Heart left ventricle (tissue), 16 donors: ENCODE data around the gene C2orf42. TPM values are rescaled to one million over a fixed set of nuclear protein-coding genes. Genes with fewer than 3 reads are reported as not detected.

Source experiments
- ATAC-seq, 4 donors: fragments of 200-7000 bp; cut with Tn5 transposase; one replicate each; pipeline ENCODE4 v1.9.1; 2020 to 2022; ENCODE audit warnings: moderate library complexity in 4 of 4, mild to moderate bottlenecking in 3 of 4, moderate number of reproducible peaks in 1 of 4
- DNase-seq, 5 donors: peaks; one replicate each; pipeline ENCODE4 v3.0.0-alpha.2; 2020
- H3K27ac ChIP-seq, 12 donors: fragments of 200-600 bp; sonication (generic) in 4 of 12; one replicate each; pipeline versions ENCODE4 v1.5.0 to v1.8.0; 2016 to 2022; ENCODE audit warnings: mild to moderate bottlenecking in 2 of 12
- H3K27me3 ChIP-seq, 9 donors: fragments of 200-600 bp; sonication (generic) in 2 of 9; one replicate each; pipeline versions ENCODE4 v1.5.1 to v1.8.0; 2016 to 2022; ENCODE audit warnings: mild to moderate bottlenecking in 3 of 9
- H3K36me3 ChIP-seq, 9 donors: fragments of 200-600 bp; sonication (generic) in 2 of 9; one replicate each; pipeline versions ENCODE4 v1.5.0 to v1.8.0; 2018 to 2022; ENCODE audit warnings: mild to moderate bottlenecking in 2 of 9
- H3K4me1 ChIP-seq, 12 donors: fragments of 200-600 bp; sonication (generic) in 4 of 12; one replicate each; pipeline versions ENCODE4 v1.5.0 to v1.8.0; 2016 to 2022; ENCODE audit warnings: mild to moderate bottlenecking in 3 of 12
- H3K4me3 ChIP-seq, 12 donors: fragments of 200-600 bp; sonication (generic) in 4 of 12; one replicate each; pipeline versions ENCODE4 v1.5.0 to v1.8.0; 2017 to 2022; ENCODE audit warnings: mild to moderate bottlenecking in 9 of 12, moderate library complexity in 4 of 12
- H3K9me3 ChIP-seq, 12 donors: fragments of 200-600 bp; sonication (generic) in 4 of 12; one replicate each; pipeline versions ENCODE4 v1.5.0 to v1.8.0; 2016 to 2022; ENCODE audit warnings: mild to moderate bottlenecking in 1 of 12
- CTCF ChIP-seq, 12 donors: fragments of 200-600 bp; sonication (generic) in 4 of 12; IDR thresholded peaks; one replicate each; pipeline versions ENCODE4 v1.5.0 to v1.8.0; 2018 to 2022; ENCODE audit warnings: antibody characterized with exemption in 12 of 12, mild to moderate bottlenecking in 5 of 12
- POLR2A ChIP-seq, 2 donors: fragments of 450-650 bp; IDR thresholded peaks; one replicate each; pipeline ENCODE4 v1.6.1; 2017; ENCODE audit warnings: antibody characterized with exemption in 2 of 2, mild to moderate bottlenecking in 2 of 2, moderate library complexity in 2 of 2
- WGBS, 4 donors: extraction: QIAGEN DNeasy Blood & Tissue Kit in 2 of 4; methylation state at CpG; one replicate each; pipeline versions ENCODE4 v1.1.5 to v1.1.7; 2013 to 2018; 5-methylcytosine and 5-hydroxymethylcytosine counted together
- intact Hi-C, 10 donors: fragments of 100-400 bp; cut with DNase I; formaldehyde crosslinking; loops; one replicate each; pipeline versions ENCODE4 v1.11.1 to v1.14.2; 2022
- polyA plus RNA-seq, 2 donors: library from polyadenylated mRNA; stranded (reverse); fragments of 200-250 nt; gene quantifications; one replicate each; pipeline ENCODE4 v1.2.3, GENCODE V29; 2013
- total RNA-seq, 9 donors: library from RNA; depleted of rRNA in 2 of 9; stranded (reverse); fragments of >200 nt in 2 of 9; fragmentation: NEBNext Ultra II Directional in 3 of 9; extraction: Animal tissue kit (Norgen Biotek cat#: 25700) in 3 of 9; gene quantifications; one replicate each; pipeline versions ENCODE4 v1.1.0 to v1.2.4, GENCODE V29; 2016 to 2023
- donor health status: ischemic (EF 13 %, LVEDD 7.1; RV severe dilation, severe dysfunction).
- donor health status: healthy with polysubstance abuse.
- donor health status: DM: no; HTN: yes; CAD: no.
- donor health status: DM: no; HTN: no; CAD: no.
- donor health status: ischemic (EF 25% LVEDD 6.9; RV normal size, moderate dysfunction).
- donor health status: ischemic (EF 25% LVEDD 5.7; RV mildly dilated, moderate dysfunction).
- donor health status: healthy.
- donor health status: DM: yes; HTN: yes; CAD: no.
- donor health status: ischemic (EF 35%, LVEDD 5.7; RV mildly dilated, moderate dysfunction).
- donor health status: nonischemic (EF 11% LVEDD 7.7; RV severe dilation, severe dysfunction).
- donor health status: DM: yes; HTN: yes; CAD: no.
- donor health status: PGD.
- donor health status: ischemic (EF 29% LVEDD 5.4; RV normal size, mild dysfunction).
- donor health status: nonischemic (EF 23%, LVEDD 6.1; RV moderate dilation, normal function).

Gene C2orf42
- total and polyA plus RNA-seq, 11 donors: 3.5 to 14.9 (median 8.9) TPM

- H3K36me3 ChIP-seq: no peaks in the 10 kb centered on the region
- H3K4me1 ChIP-seq: peaks cover 3 to 71% (median 29%) of the 10 kb centered on the region in 12 donors
- ATAC-seq (no peak), DNase-seq (no peak)
- H3K27me3 ChIP-seq: no peaks in the 10 kb centered on the region
- 93 to 97% (median 95%) methylated on average over 4 of the region's 4 CpGs for WGBS, 4 donors
- H3K9me3 ChIP-seq: no peaks in the 10 kb centered on the region
- H3K4me3 ChIP-seq: no peak overlapping the region
- TF ChIP-seq POLR2A (IDR thresholded peaks at IDR 0.05) (no peak), CTCF (IDR thresholded peaks at IDR 0.05) (no peak)
- intact Hi-C loops: loop anchor here in 5 of 10 donors (2.0 to 5.0 kb wide), 2 partner anchors 34 to 35 kb away; partner anchors contain the start of gene PCBP1 (in 4 of the 5)
- peak overlapping the region in 8 of 12 donors; percentile 26 to 100 (median 98) for H3K27ac ChIP-seq
These were observed 68.3 kb downstream of the C2orf42 start for GRCh38 chr2:70122470-70122869.

- H3K27ac ChIP-seq: peak overlapping the region; percentile 6 to 100 (median 26)
- ATAC-seq: no peak
- peaks cover 6 to 71% (median 32%) of the 10 kb centered on the region in 12 donors for H3K4me1 ChIP-seq
- TF ChIP-seq POLR2A (IDR thresholded peaks at IDR 0.05) (no peak), CTCF (IDR thresholded peaks at IDR 0.05) (no peak)
- no peak for DNase-seq
- H3K27me3 ChIP-seq: no peaks in the 10 kb centered on the region
- H3K9me3 ChIP-seq: no peaks in the 10 kb centered on the region
- H3K4me3 ChIP-seq: no peak overlapping the region
- WGBS, 4 donors: 51 to 63% (median 60%) methylated on average over 6 of the region's 6 CpGs
- no peaks in the 10 kb centered on the region for H3K36me3 ChIP-seq
- intact Hi-C loops: loop anchor here in 5 of 10 donors (2.0 to 5.0 kb wide), 2 partner anchors 33 to 34 kb away; partner anchors contain the start of gene PCBP1 (in 4 of the 5)
These were observed 69.0 kb downstream of the C2orf42 start for GRCh38 chr2:70121627-70122372.

GRCh38 chr2:70118798-70119454 is 71.9 kb downstream of the C2orf42 start:
- 44 to 53% (median 46%) methylated on average over 4 of the region's 4 CpGs for WGBS, 4 donors
- Histone ChIP-seq H3K4me1 (peaks cover 9 to 65% (median 41%) of the 10 kb centered on the region in 12 donors), H3K27ac (peak overlapping the region; percentile 12 to 70 (median 50)), H3K9me3 (no peaks in the 10 kb centered on the region), H3K4me3 (no peak overlapping the region), H3K27me3 (no peaks in the 10 kb centered on the region), H3K36me3 (no peaks in the 10 kb centered on the region)
- DNase-seq: peak in 1 of 5 donors; percentile 12
- intact Hi-C loops: no loop called here
- TF ChIP-seq CTCF (IDR thresholded peaks at IDR 0.05): no peak
- no peak for ATAC-seq

GRCh38 chr2:70116936-70117552 is 73.8 kb downstream of the C2orf42 start:
- no peak for TF ChIP-seq CTCF (IDR thresholded peaks at IDR 0.05)
- TF ChIP-seq POLR2A (IDR thresholded peaks at IDR 0.05): no peak

More at GRCh38 chr2:70116936-70117552, 73.8 kb downstream of the C2orf42 start:
- no peaks in the 10 kb centered on the region for H3K27me3 ChIP-seq
- peak overlapping the region in 8 of 12 donors; percentile 5 to 78 (median 53) for H3K27ac ChIP-seq
- WGBS, 4 donors: 65 to 71% (median 69%) methylated on average over 2 of the region's 2 CpGs
- intact Hi-C loops: no loop called here
- no peaks in the 10 kb centered on the region for H3K36me3 ChIP-seq
- H3K4me3 ChIP-seq: no peak overlapping the region
- peaks cover 3 to 52% (median 34%) of the 10 kb centered on the region in 12 donors for H3K4me1 ChIP-seq
- DNase-seq: no peak
- no peak for ATAC-seq
- H3K9me3 ChIP-seq: no peaks in the 10 kb centered on the region
